Choroid plexus epithelial cell (primary cell): ENCODE results near the gene CTR9.

ENCODE experiments used
- DNase-seq: peaks from one replicate; pipeline ENCODE4 v3.0.0-alpha.2; 2010; ENCODE audit warnings: low read depth
- H3K4me3 ChIP-seq: 2 replicates; pipeline ENCODE4 v1.5.1; 2011; ENCODE audit warnings: low read depth, mild to moderate bottlenecking, control low read depth, low read length, moderate library complexity
- TF ChIP-seq, protein P1 (sequence below): conservative IDR thresholded peaks from 2 replicates; pipeline ENCODE4 v1.5.1; 2011; ENCODE audit warnings: low read depth, mild to moderate bottlenecking, control low read depth, inconsistent platforms, low read length, moderate library complexity

CTR9 gene

GRCh38 chr11:10793470-10794255 lies 42.6 kb downstream of the CTR9 start:
- no peak overlapping the region for H3K4me3 ChIP-seq
- TF ChIP-seq, protein P1, sequence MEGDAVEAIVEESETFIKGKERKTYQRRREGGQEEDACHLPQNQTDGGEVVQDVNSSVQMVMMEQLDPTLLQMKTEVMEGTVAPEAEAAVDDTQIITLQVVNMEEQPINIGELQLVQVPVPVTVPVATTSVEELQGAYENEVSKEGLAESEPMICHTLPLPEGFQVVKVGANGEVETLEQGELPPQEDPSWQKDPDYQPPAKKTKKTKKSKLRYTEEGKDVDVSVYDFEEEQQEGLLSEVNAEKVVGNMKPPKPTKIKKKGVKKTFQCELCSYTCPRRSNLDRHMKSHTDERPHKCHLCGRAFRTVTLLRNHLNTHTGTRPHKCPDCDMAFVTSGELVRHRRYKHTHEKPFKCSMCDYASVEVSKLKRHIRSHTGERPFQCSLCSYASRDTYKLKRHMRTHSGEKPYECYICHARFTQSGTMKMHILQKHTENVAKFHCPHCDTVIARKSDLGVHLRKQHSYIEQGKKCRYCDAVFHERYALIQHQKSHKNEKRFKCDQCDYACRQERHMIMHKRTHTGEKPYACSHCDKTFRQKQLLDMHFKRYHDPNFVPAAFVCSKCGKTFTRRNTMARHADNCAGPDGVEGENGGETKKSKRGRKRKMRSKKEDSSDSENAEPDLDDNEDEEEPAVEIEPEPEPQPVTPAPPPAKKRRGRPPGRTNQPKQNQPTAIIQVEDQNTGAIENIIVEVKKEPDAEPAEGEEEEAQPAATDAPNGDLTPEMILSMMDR: no peak
- no peak for DNase-seq

- no peak overlapping the region for H3K4me3 ChIP-seq
- no peak for DNase-seq
- TF ChIP-seq, protein P1: no peak
These were observed 45.1 kb downstream of the CTR9 start for GRCh38 chr11:10796191-10796590.

GRCh38 chr11:10797001-10797400 lies 46.0 kb downstream of the CTR9 start:
- TF ChIP-seq, protein P1: no peak
- no peak overlapping the region for H3K4me3 ChIP-seq
- no peak for DNase-seq

DNA sequence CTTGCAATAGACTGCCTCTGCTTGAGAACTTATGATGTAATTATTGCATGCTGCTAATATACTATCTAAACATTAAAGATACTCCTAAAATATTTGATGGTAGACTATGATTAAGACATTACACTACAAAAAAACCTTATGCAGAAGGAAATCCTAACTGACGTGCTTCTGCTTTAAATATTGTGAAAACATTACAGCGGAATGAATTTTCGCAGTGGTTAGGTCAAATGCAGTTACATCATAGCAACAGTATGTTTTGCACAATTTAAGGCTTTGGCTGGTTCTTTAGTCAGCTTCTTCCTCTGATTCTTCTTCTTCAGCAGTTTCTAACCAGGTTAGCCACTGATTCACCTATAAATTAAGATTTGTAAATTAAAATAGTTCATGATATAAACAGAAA lies 46.5 kb downstream of the CTR9 start:
- H3K4me3 ChIP-seq: no peak overlapping the region
- TF ChIP-seq, protein P1: no peak
- DNase-seq: no peak

GRCh38 chr11:10798330-10798928 lies 47.4 kb downstream of the CTR9 start:
- no peak for DNase-seq
- TF ChIP-seq, protein P1: no peak
- H3K4me3 ChIP-seq: no peak overlapping the region

GRCh38 chr11:10800292-10800691 lies 49.2 kb downstream of the CTR9 start:
- TF ChIP-seq, protein P1: no peak

DNA sequence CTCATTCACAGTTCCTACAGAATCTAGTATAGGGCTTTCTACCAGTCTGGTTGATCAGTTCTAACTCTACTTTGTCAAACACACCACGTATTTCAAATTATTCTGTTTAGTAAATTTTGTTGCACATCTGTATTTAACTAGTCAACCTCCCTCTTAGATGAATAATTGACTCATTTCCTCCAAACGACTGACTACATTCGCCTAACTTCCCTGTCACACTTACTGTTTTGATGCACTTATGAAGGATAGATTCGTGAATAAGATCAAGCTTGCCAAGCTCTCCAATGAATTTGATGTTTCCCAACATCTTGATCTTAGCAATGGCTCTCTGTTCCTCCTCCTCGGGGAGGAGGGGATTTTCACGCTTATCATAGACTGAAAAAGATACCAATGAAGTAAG lies 52.6 kb downstream of the CTR9 start:
- DNase-seq: no peak
- H3K4me3 ChIP-seq: no peak overlapping the region
- TF ChIP-seq, protein P1: no peak

More at GRCh38 chr11:10800292-10800691, 49.2 kb downstream of the CTR9 start:
- H3K4me3 ChIP-seq: no peak overlapping the region
- DNase-seq: no peak
